HCT116 (cell line): ENCODE measurements around the gene DDX39B. TPM values are rescaled to one million over a fixed set of nuclear protein-coding genes. Genes with fewer than 3 reads are reported as not detected.
"Not testable (repeated sequence)": the region's sequence is repeated elsewhere in the genome, so short reads cannot be mapped to it uniquely, and the experiment has no call there.

ENCODE experiments used
- ATAC-seq: fragments of 200-7000 bp; cut with Tn5 transposase; 2 replicates; pipeline ENCODE4 v1.9.1; 2020; ENCODE audit warnings: mild to moderate bottlenecking, moderate library complexity
- BruUV-seq: library from RNA; stranded (reverse); fragments of 400-500 nt; replicated peaks from 2 replicates; lab custom pipeline; 2021; lab: Mats Ljungman, UMichigan
- CTCF ChIA-PET: fragments of 300-600 bp; sonication (Branson Sonifier 250); formaldehyde crosslinking; loops from one replicate; lab custom pipeline; 2021; ENCODE audit warnings: antibody characterized with exemption; lab: Charles Lee
- POLR2A ChIA-PET: fragments of 300-600, 350-600 bp; sonication (Branson Sonifier 250); formaldehyde crosslinking; loops from one replicate; lab custom pipeline; 2021; ENCODE audit warnings: antibody characterized with exemption; lab: Charles Lee
- RAD21 ChIA-PET, 2 experiments: fragments of 300-600 bp; sonication (Branson Sonifier 250); formaldehyde crosslinking; loops; one replicate each; lab custom pipeline; 2023; ENCODE audit warnings: low total read pairs in 2 of 2; ENCODE audit not compliant: uncharacterized antibody in 2 of 2, unreplicated experiment in 2 of 2, low non-redundant PET in 1 of 2; lab: Charles Lee
- DNase-seq: peaks from one replicate; pipeline ENCODE4 v3.0.0-alpha.2; 2010; ENCODE audit warnings: low read depth, low spot score
- H2AFZ ChIP-seq: fragments of 200-600 bp; shearing (Covaris generic), sonication (generic); 2 replicates; pipeline ENCODE4 v1.6.1; 2017; ENCODE audit warnings: low read depth, mixed run types, mixed read lengths, antibody characterized with exemption, low read length; ENCODE audit not compliant: poor library complexity, severe bottlenecking
- H3K27ac ChIP-seq: 2 replicates; pipeline ENCODE4 v1.5.1; 2012; ENCODE audit warnings: low read depth, low read length
- H3K27me3 ChIP-seq: fragments of 200-600 bp; sonication (generic); 2 replicates; pipeline ENCODE4 v1.6.1; 2016; ENCODE audit warnings: mixed run types, low read length, mixed read lengths; ENCODE audit not compliant: insufficient read depth
- H3K36me3 ChIP-seq, 2 experiments: fragments of 200-500 bp in 1 of 2; fragments of 200-600 bp in 1 of 2; sonication (Bioruptor generic) in 1 of 2; sonication (generic) in 1 of 2; 2 replicates each; pipeline versions ENCODE4 v1.5.1 to v1.6.1; 2014 to 2016; ENCODE audit warnings: low read length in 2 of 2, inconsistent platforms in 1 of 2, mixed read lengths in 1 of 2, mixed run types in 1 of 2; ENCODE audit not compliant: insufficient read depth in 2 of 2, control insufficient read depth in 1 of 2
- H3K4me1 ChIP-seq, 2 experiments: fragments of 200-600 bp in 1 of 2; sonication (generic) in 1 of 2; 2 replicates each; pipeline versions ENCODE4 v1.5.1 to v1.6.1; 2012 to 2017; ENCODE audit warnings: low read length in 2 of 2, inconsistent platforms in 1 of 2, mild to moderate bottlenecking in 1 of 2, mixed read lengths in 1 of 2, mixed run types in 1 of 2, moderate library complexity in 1 of 2; ENCODE audit not compliant: insufficient read depth in 2 of 2, control insufficient read depth in 1 of 2
- H3K4me2 ChIP-seq: fragments of 200-600 bp; sonication (generic); 2 replicates; pipeline ENCODE4 v1.6.1; 2017; ENCODE audit warnings: mixed run types, low read length, mixed read lengths
- H3K4me3 ChIP-seq, 2 experiments: fragments of 200-600 bp in 1 of 2; sonication (generic) in 1 of 2; replicated peaks in 1 of 2; 2 replicates each; pipeline ENCODE4 v1.5.1; 2011 to 2016; ENCODE audit warnings: low read length in 2 of 2, control low read depth in 1 of 2, low read depth in 1 of 2, mild to moderate bottlenecking in 1 of 2, mixed read lengths in 1 of 2, mixed run types in 1 of 2
- H3K79me2 ChIP-seq: fragments of 200-600 bp; sonication (generic); 2 replicates; pipeline ENCODE4 v1.6.1; 2017; ENCODE audit warnings: mild to moderate bottlenecking, mixed run types, low read length, moderate library complexity, mixed read lengths; ENCODE audit not compliant: insufficient read depth
- H3K9ac ChIP-seq: fragments of 200-600 bp; sonication (generic); 2 replicates; pipeline ENCODE4 v1.6.1; 2016; ENCODE audit warnings: low read length, mixed read lengths
- H3K9me2 ChIP-seq: fragments of 200-600 bp; sonication (generic), shearing (Covaris generic); 2 replicates; pipeline ENCODE4 v1.6.1; 2017; ENCODE audit warnings: mixed run types, mild to moderate bottlenecking, moderate library complexity; ENCODE audit not compliant: insufficient read depth
- H3K9me3 ChIP-seq, 2 experiments: fragments of 200-500 bp in 1 of 2; fragments of 200-600 bp in 1 of 2; sonication (Bioruptor generic) in 1 of 2; sonication (generic) in 1 of 2; 2 replicates each; pipeline ENCODE4 v1.6.1; 2014 to 2017; ENCODE audit warnings: low read length in 2 of 2, mixed read lengths in 2 of 2, inconsistent platforms in 1 of 2, low read depth in 1 of 2, mild to moderate bottlenecking in 1 of 2, mixed run types in 1 of 2, moderate library complexity in 1 of 2; ENCODE audit not compliant: control insufficient read depth in 1 of 2, insufficient read depth in 1 of 2
- H4K20me1 ChIP-seq: fragments of 200-600 bp; sonication (generic), shearing (Covaris generic); 2 replicates; pipeline ENCODE4 v1.6.1; 2017; ENCODE audit warnings: mixed run types, mild to moderate bottlenecking, moderate library complexity; ENCODE audit not compliant: insufficient read depth
- CBX3 ChIP-seq: IDR thresholded peaks from 2 replicates; pipeline ENCODE4 v1.6.1; 2012; ENCODE audit warnings: low read depth
- MAX ChIP-seq: IDR thresholded peaks from 2 replicates; pipeline ENCODE4 v1.6.1; 2012
- POLR2A ChIP-seq: IDR thresholded peaks from 2 replicates; pipeline ENCODE4 v1.7.0; 2011; ENCODE audit warnings: borderline replicate concordance; ENCODE audit not compliant: insufficient read depth, insufficient read length; ENCODE audit errors: extremely low read depth
- POLR2AphosphoS5 ChIP-seq: IDR thresholded peaks from 2 replicates; pipeline ENCODE4 v1.6.1; 2011; ENCODE audit warnings: mild to moderate bottlenecking, low read depth, low read length, moderate library complexity
- REST ChIP-seq: IDR thresholded peaks from 2 replicates; pipeline ENCODE4 v1.6.1; 2012; ENCODE audit warnings: low read depth
- SIN3A ChIP-seq: IDR thresholded peaks from 2 replicates; pipeline ENCODE4 v1.6.1; 2012; ENCODE audit warnings: low read depth
- SP1 ChIP-seq: IDR thresholded peaks from 2 replicates; pipeline ENCODE4 v1.6.1; 2012; ENCODE audit warnings: low read depth
- intact Hi-C: fragments of 100-400 bp; cut with micrococcal nuclease; formaldehyde crosslinking; loops from 2 replicates; pipeline ENCODE4 v1.10.0; 2022
- total RNA-seq: library from RNA; stranded (reverse); gene quantifications from one replicate; pipeline ENCODE4 v1.2.1, GENCODE V29; 2021; ENCODE audit not compliant: unreplicated experiment

Gene DDX39B
- total RNA-seq, 1 experiment from 2014 or later = 545 TPM

GRCh38 chr6:31497531-31498476, 44.0 kb downstream of the DDX39B start, which contains the start of gene MICB:
Gene MICB, plus strand, starts transcription at chr6:31498145. Its CDS starts 49 bp downstream, at chr6:31498194.
- no TSS peak for BruUV-seq
- no peaks in the 10 kb centered on the region for H3K9me2 ChIP-seq

GRCh38 chr6:31496826-31497225, 45.0 kb downstream of the DDX39B start:
- H4K20me1 ChIP-seq, CTCF ChIA-PET, H2AFZ ChIP-seq, DNase-seq, H3K27me3 ChIP-seq, BruUV-seq, H3K36me3 ChIP-seq, H3K4me3 ChIP-seq, H3K9me3 ChIP-seq, ATAC-seq, RAD21 ChIA-PET, H3K9me2 ChIP-seq, intact Hi-C loops: not testable (repeated sequence)
- H3K9ac ChIP-seq = peak overlapping the region; percentile 67
- H3K4me1 ChIP-seq = peaks cover 27 to 48% of the 10 kb centered on the region in 2 experiments
- H3K79me2 ChIP-seq = peaks cover 26% of the 10 kb centered on the region
- POLR2A ChIA-PET = interaction anchor here (1.0 kb wide), 1 partner anchor 94 kb away, joined by 5 read pairs; no protein-coding TSS in a partner anchor
- peak overlapping the region; percentile 53 for H3K27ac ChIP-seq
- peak overlapping the region; percentile 87 for H3K4me2 ChIP-seq

More at GRCh38 chr6:31497531-31498476, 44.0 kb downstream of the DDX39B start, which contains the start of gene MICB:
- Histone ChIP-seq H3K79me2 (peaks cover 28% of the 10 kb centered on the region), H3K4me3 (peak within 1 kb of the TSS; percentile 65 to 70), H2AFZ (no peak within 1 kb of the TSS), H3K9ac (peak within 1 kb of the TSS; percentile 67), H3K9me3 (no peaks in the 10 kb centered on the region), H3K36me3 (no peaks in the 10 kb centered on the region), H3K4me1 (peaks cover 22 to 42% of the 10 kb centered on the region in 2 experiments), H3K4me2 (peak within 1 kb of the TSS; percentile 87), H3K27me3 (no peaks in the 10 kb centered on the region), H3K27ac (peak within 1 kb of the TSS; percentile 64), H4K20me1 (no peaks in the 10 kb centered on the region)
- POLR2A ChIA-PET = interaction anchor here (0.6 to 2.2 kb wide), 9 partner anchors 20 to 97 kb away, joined by 3 to 10 read pairs (median 4); partner anchors contain the start of genes DDX39B and MCCD1
- RAD21 ChIA-PET = no interaction called here
- CTCF ChIA-PET = no interaction called here
- DNase-seq (peak; percentile 85), ATAC-seq (peak; percentile 77)
- intact Hi-C loops = no loop called here
- TF ChIP-seq POLR2A (peak; percentile 47), CBX3 (no peak), REST (no peak), SP1 (peak; percentile 47), SIN3A (0 out of 2 replicates have a peak, but pooled peaks have one; percentile 31), MAX (peak; percentile 33; the same call in 1 of the 2 replicates), POLR2AphosphoS5 (peak; percentile 81)
